Measurements from ENCODE around the gene ATP6V1G2. TPM values are rescaled to one million over a fixed set of nuclear protein-coding genes. Genes with fewer than 3 reads are reported as not detected.

The ATP6V1G2 gene
- total RNA-seq, 1 donor from 2014 or later, result 0.26 TPM

DNA sequence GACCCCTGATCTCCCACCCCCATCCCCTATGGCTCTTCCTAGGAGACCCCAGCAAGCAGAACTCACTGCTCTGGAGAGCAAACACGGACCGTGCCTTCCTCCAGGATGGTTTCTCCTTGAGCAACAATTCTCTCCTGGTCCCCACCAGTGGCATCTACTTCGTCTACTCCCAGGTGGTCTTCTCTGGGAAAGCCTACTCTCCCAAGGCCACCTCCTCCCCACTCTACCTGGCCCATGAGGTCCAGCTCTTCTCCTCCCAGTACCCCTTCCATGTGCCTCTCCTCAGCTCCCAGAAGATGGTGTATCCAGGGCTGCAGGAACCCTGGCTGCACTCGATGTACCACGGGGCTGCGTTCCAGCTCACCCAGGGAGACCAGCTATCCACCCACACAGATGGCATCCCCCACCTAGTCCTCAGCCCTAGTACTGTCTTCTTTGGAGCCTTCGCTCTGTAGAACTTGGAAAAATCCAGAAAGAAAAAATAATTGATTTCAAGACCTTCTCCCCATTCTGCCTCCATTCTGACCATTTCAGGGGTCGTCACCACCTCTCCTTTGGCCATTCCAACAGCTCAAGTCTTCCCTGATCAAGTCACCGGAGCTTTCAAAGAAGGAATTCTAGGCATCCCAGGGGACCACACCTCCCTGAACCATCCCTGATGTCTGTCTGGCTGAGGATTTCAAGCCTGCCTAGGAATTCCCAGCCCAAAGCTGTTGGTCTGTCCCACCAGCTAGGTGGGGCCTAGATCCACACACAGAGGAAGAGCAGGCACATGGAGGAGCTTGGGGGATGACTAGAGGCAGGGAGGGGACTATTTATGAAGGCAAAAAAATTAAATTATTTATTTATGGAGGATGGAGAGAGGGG is 27.1 kb upstream of the ATP6V1G2 start:
- FAIRE-seq (no peak), DNase-seq (ENCODE audit: low read depth) (no peak)
- TF ChIP-seq, protein P1, sequence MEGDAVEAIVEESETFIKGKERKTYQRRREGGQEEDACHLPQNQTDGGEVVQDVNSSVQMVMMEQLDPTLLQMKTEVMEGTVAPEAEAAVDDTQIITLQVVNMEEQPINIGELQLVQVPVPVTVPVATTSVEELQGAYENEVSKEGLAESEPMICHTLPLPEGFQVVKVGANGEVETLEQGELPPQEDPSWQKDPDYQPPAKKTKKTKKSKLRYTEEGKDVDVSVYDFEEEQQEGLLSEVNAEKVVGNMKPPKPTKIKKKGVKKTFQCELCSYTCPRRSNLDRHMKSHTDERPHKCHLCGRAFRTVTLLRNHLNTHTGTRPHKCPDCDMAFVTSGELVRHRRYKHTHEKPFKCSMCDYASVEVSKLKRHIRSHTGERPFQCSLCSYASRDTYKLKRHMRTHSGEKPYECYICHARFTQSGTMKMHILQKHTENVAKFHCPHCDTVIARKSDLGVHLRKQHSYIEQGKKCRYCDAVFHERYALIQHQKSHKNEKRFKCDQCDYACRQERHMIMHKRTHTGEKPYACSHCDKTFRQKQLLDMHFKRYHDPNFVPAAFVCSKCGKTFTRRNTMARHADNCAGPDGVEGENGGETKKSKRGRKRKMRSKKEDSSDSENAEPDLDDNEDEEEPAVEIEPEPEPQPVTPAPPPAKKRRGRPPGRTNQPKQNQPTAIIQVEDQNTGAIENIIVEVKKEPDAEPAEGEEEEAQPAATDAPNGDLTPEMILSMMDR (IDR thresholded peaks at IDR 0.05; ENCODE audit: insufficient read depth, low read length, severe bottlenecking), result no peak
- Histone ChIP-seq H3K4me3 (ENCODE audit: low read depth, low read length) (no peak overlapping the region), H3K27me3 (ENCODE audit: control insufficient read depth, insufficient read depth, low read length) (no peaks in the 10 kb centered on the region), H3K36me3 (ENCODE audit: control insufficient read depth, insufficient read depth, low read length) (no peaks in the 10 kb centered on the region)

DNA sequence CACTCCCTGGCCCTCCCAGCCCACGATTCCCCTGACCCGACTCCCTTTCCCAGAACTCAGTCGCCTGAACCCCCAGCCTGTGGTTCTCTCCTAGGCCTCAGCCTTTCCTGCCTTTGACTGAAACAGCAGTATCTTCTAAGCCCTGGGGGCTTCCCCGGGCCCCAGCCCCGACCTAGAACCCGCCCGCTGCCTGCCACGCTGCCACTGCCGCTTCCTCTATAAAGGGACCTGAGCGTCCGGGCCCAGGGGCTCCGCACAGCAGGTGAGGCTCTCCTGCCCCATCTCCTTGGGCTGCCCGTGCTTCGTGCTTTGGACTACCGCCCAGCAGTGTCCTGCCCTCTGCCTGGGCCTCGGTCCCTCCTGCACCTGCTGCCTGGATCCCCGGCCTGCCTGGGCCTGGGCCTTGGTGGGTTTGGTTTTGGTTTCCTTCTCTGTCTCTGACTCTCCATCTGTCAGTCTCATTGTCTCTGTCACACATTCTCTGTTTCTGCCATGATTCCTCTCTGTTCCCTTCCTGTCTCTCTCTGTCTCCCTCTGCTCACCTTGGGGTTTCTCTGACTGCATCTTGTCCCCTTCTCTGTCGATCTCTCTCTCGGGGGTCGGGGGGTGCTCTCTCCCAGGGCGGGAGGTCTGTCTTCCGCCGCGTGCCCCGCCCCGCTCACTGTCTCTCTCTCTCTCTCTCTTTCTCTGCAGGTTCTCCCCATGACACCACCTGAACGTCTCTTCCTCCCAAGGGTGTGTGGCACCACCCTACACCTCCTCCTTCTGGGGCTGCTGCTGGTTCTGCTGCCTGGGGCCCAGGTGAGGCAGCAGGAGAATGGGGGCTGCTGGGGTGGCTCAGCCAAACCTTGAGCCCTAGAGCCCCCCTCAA is 25.9 kb upstream of the ATP6V1G2 start, which contains the start of gene LTA:
LTA (plus strand) TSS at position 249 of the 871 bp plus-strand sequence; CDS start at position 703, 454 bp downstream.
- FAIRE-seq, result no peak
- Histone ChIP-seq H3K27me3 (ENCODE audit: control insufficient read depth, insufficient read depth, low read length) (no peaks in the 10 kb centered on the region), H3K36me3 (ENCODE audit: control insufficient read depth, insufficient read depth, low read length) (no peaks in the 10 kb centered on the region), H3K4me3 (ENCODE audit: low read depth, low read length) (no peak within 1 kb of the TSS)
- TF ChIP-seq, protein P1 (IDR thresholded peaks at IDR 0.05; ENCODE audit: insufficient read depth, low read length, severe bottlenecking), result no peak
- no peak for DNase-seq (ENCODE audit: low read depth)

GRCh38 chr6:31569861-31570536 is 23.6 kb upstream of the ATP6V1G2 start:
- no peaks in the 10 kb centered on the region for H3K27me3 ChIP-seq (ENCODE audit: control insufficient read depth, insufficient read depth, low read length)
- TF ChIP-seq, protein P1 (IDR thresholded peaks at IDR 0.05; ENCODE audit: insufficient read depth, low read length, severe bottlenecking), result no peak
- H3K4me3 ChIP-seq (ENCODE audit: low read depth, low read length), result no peak overlapping the region
- no peak for DNase-seq (ENCODE audit: low read depth)
- H3K36me3 ChIP-seq (ENCODE audit: control insufficient read depth, insufficient read depth, low read length), result no peaks in the 10 kb centered on the region
- no peak for FAIRE-seq

DNA sequence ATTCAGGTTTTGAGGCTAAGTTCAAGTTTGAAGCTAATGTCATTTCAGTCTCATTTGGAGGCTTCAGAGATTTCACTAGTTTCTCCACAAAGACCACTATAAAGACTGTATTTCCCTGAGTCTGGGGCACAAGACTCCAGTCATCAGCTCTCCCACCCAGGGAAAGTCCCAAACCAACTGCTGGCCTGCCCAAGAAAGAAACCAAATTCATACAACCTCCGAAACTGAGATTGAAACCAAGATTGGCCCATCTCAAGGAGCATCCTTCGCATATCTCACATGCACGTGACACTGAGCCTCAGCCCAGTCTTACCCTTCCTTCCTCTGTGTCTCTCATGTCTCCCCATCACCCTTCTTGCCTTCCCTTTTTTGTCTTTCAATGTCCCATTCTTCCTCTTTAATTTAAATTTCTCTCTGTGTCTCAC is 22.1 kb upstream of the ATP6V1G2 start:
- FAIRE-seq (no peak), DNase-seq (ENCODE audit: low read depth) (no peak)
- H3K36me3 ChIP-seq (ENCODE audit: control insufficient read depth, insufficient read depth, low read length), result no peaks in the 10 kb centered on the region
- TF ChIP-seq, protein P1 (IDR thresholded peaks at IDR 0.05; ENCODE audit: insufficient read depth, low read length, severe bottlenecking), result no peak
- H3K4me3 ChIP-seq (ENCODE audit: low read depth, low read length), result no peak overlapping the region
- no peaks in the 10 kb centered on the region for H3K27me3 ChIP-seq (ENCODE audit: control insufficient read depth, insufficient read depth, low read length)

GRCh38 chr6:31567531-31568370 is 21.3 kb upstream of the ATP6V1G2 start:
- FAIRE-seq, result no peak
- Histone ChIP-seq H3K4me3 (ENCODE audit: low read depth, low read length) (no peak overlapping the region), H3K27me3 (ENCODE audit: control insufficient read depth, insufficient read depth, low read length) (no peaks in the 10 kb centered on the region), H3K36me3 (ENCODE audit: control insufficient read depth, insufficient read depth, low read length) (no peaks in the 10 kb centered on the region)
- TF ChIP-seq, protein P1 (IDR thresholded peaks at IDR 0.05; ENCODE audit: insufficient read depth, low read length, severe bottlenecking), result no peak
- DNase-seq (ENCODE audit: low read depth), result no peak

Data from bronchial epithelial cell (primary cell).